ENCODE data around the gene NBPF1. TPM values are rescaled to one million over a fixed set of nuclear protein-coding genes. Genes with fewer than 3 reads are reported as not detected.
A peak's percentile ranks its signal among the peaks of the same experiment; 100 is the strongest.
"Not testable (repeated sequence)": the region's sequence is repeated elsewhere in the genome, so short reads cannot be mapped to it uniquely, and the experiment has no call there.

Gene NBPF1
- polyA plus RNA-seq, 4 donors, result 11.7 to 60.6 (median 19.6) TPM

DNA sequence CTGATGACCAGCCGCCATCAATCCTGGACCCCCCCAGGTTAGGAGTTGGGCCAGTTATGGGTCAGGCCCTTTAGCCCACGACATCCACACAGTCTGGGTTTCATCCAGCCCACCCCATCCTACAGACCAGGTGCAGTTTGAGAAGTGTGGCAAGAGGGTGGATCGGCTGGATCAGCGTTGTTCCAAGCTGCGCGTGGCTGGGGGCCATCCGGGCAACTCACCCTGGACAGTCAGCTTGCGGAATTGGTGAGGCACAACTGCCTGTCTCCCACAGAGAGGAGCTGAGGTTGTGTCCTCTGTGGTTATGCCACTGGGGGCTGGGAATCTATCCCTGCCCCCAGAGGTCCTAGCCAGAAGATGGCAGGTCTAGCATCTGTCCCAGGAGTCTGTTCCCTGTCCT lies 35.4 kb upstream of the NBPF1 start:
- DNase-seq; FAIRE-seq; H3K36me3 ChIP-seq (ENCODE audit: control insufficient read depth in 3 of 3, insufficient read depth in 2 of 3, low read depth in 1 of 3, low read length in 3 of 3); H3K9me3 ChIP-seq (ENCODE audit: control insufficient read depth in 2 of 2, insufficient read depth in 1 of 2, low read depth in 1 of 2, low read length in 1 of 2); H3K27me3 ChIP-seq (ENCODE audit: control insufficient read depth in 3 of 3, insufficient read depth in 3 of 3, low read length in 3 of 3); H3K27ac ChIP-seq (ENCODE audit: low read depth in 1 of 3, low read length in 2 of 3): not testable (repeated sequence)
- Histone ChIP-seq H3K4me1 (ENCODE audit: control insufficient read depth in 3 of 3, insufficient read depth in 2 of 3, low read depth in 1 of 3, low read length in 2 of 3) (peaks cover 0 to 14% (median 0%) of the 10 kb centered on the region in 3 donors), H3K4me3 (ENCODE audit: low read depth in 1 of 3, low read length in 3 of 3) (peak overlapping the region in 1 of 3 donors; percentile 10)
- 95 to 96% methylated on average over 5 to 7 of the region's 8 CpGs; no CpG with 5 or more reads in 1 of the 3 donors for WGBS, 3 donors

DNA sequence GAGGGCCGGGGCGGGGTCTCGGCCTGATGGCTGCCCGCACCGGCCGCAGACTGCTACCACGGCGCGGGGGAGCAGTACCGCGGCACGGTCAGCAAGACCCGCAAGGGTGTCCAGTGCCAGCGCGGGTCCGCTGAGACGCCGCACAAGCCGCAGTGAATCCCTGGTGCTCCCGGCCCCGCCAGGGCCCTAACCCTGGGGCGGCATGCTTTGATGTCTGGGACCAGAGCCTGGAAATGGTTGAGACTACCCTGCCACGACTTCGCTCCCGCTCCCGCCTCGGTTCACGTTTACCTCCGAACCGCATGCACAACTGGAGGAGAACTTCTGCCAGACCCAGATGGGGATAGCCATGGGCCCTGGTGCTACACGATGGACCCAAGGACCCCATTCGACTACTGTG lies 34.9 kb upstream of the NBPF1 start:
- H3K27ac ChIP-seq (ENCODE audit: low read depth in 1 of 3, low read length in 2 of 3); H3K9me3 ChIP-seq (ENCODE audit: control insufficient read depth in 2 of 2, insufficient read depth in 1 of 2, low read depth in 1 of 2, low read length in 1 of 2); DNase-seq; H3K27me3 ChIP-seq (ENCODE audit: control insufficient read depth in 3 of 3, insufficient read depth in 3 of 3, low read length in 3 of 3); FAIRE-seq; H3K36me3 ChIP-seq (ENCODE audit: control insufficient read depth in 3 of 3, insufficient read depth in 2 of 3, low read depth in 1 of 3, low read length in 3 of 3): not testable (repeated sequence)
- H3K4me3 ChIP-seq (ENCODE audit: low read depth in 1 of 3, low read length in 3 of 3), result peak overlapping the region in 1 of 3 donors; percentile 10
- 30 to 59% (median 30%) methylated on average over 9 to 29 of the region's 32 CpGs for WGBS, 3 donors
- peaks cover 0 to 19% (median 0%) of the 10 kb centered on the region in 3 donors for H3K4me1 ChIP-seq (ENCODE audit: control insufficient read depth in 3 of 3, insufficient read depth in 2 of 3, low read depth in 1 of 3, low read length in 2 of 3)

DNA sequence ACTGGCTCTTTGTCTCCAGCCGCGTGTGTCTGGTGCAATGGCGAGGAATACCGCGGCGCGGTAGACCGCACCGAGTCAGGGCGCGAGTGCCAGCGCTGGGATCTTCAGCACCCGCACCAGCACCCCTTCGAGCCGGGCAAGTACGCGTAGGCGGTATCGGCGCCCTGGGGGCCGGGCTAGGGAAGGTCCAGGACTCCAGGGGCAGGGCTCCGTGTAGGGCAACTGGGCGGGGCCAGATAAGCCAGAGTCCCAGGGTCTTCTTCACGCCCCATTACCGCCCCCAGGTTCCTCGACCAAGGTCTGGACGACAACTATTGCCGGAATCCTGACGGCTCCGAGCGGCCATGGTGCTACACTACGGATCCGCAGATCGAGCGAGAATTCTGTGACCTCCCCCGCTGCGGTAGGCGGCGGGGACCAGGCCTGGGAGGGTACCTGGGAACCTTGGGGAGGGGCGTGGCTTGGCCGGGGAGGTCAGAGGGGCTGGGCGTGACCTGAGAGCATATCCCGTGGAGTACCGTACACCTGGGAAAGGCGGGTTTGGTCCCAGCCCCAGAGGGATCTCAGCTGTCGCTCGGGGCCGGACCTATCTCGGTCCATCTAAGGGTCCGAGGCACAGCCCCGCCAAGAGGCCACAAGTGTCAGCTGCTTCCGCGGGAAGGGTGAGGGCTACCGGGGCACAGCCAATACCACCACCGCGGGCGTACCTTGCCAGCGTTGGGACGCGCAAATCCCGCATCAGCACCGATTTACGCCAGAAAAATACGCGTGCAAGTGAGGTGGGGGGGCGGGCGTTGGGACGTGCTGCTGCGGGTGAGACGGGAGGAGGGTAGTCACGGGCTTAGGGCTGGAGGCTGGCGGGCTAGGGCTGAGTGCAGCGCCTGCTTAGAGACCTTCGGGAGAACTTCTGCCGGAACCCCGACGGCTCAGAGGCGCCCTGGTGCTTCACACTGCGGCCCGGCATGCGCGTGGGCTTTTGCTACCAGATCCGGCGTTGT lies 34.1 kb upstream of the NBPF1 start:
- not testable (repeated sequence) for H3K9me3 ChIP-seq (ENCODE audit: control insufficient read depth in 2 of 2, insufficient read depth in 1 of 2, low read depth in 1 of 2, low read length in 1 of 2); H3K27ac ChIP-seq (ENCODE audit: low read depth in 1 of 3, low read length in 2 of 3); FAIRE-seq; H3K27me3 ChIP-seq (ENCODE audit: control insufficient read depth in 3 of 3, insufficient read depth in 3 of 3, low read length in 3 of 3); H3K36me3 ChIP-seq (ENCODE audit: control insufficient read depth in 3 of 3, insufficient read depth in 2 of 3, low read depth in 1 of 3, low read length in 3 of 3); DNase-seq
- Histone ChIP-seq H3K4me1 (ENCODE audit: control insufficient read depth in 3 of 3, insufficient read depth in 2 of 3, low read depth in 1 of 3, low read length in 2 of 3) (peaks cover 0 to 27% (median 3%) of the 10 kb centered on the region in 3 donors), H3K4me3 (ENCODE audit: low read depth in 1 of 3, low read length in 3 of 3) (peak overlapping the region in 1 of 3 donors; percentile 29)
- 5 to 10% (median 10%) methylated on average over 20 to 60 of the region's 84 CpGs for WGBS, 3 donors

DNA sequence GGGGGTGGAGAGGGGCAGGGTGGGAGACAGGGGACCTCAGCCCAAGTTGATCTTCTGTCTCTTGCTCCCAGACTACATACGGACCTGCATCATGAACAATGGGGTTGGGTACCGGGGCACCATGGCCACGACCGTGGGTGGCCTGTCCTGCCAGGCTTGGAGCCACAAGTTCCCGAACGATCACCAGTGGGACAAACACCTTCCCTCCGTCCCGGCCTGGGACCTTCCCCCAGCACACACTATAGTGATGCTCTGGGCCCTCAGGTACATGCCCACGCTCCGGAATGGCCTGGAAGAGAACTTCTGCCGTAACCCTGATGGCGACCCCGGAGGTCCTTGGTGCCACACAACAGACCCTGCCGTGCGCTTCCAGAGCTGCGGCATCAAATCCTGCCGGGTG lies 33.4 kb upstream of the NBPF1 start:
- H3K27me3 ChIP-seq (ENCODE audit: control insufficient read depth in 3 of 3, insufficient read depth in 3 of 3, low read length in 3 of 3); FAIRE-seq; H3K9me3 ChIP-seq (ENCODE audit: control insufficient read depth in 2 of 2, insufficient read depth in 1 of 2, low read depth in 1 of 2, low read length in 1 of 2); H3K4me3 ChIP-seq (ENCODE audit: low read depth in 1 of 3, low read length in 3 of 3); H3K27ac ChIP-seq (ENCODE audit: low read depth in 1 of 3, low read length in 2 of 3); DNase-seq: not testable (repeated sequence)
- Histone ChIP-seq H3K36me3 (ENCODE audit: control insufficient read depth in 3 of 3, insufficient read depth in 2 of 3, low read depth in 1 of 3, low read length in 3 of 3) (peaks cover 0 to 16% (median 0%) of the 10 kb centered on the region in 3 donors), H3K4me1 (ENCODE audit: control insufficient read depth in 3 of 3, insufficient read depth in 2 of 3, low read depth in 1 of 3, low read length in 2 of 3) (peaks cover 0 to 30% (median 3%) of the 10 kb centered on the region in 3 donors)
- 82 to 85% methylated on average over 7 to 15 of the region's 17 CpGs; no CpG with 5 or more reads in 1 of the 3 donors for WGBS, 3 donors

DNA sequence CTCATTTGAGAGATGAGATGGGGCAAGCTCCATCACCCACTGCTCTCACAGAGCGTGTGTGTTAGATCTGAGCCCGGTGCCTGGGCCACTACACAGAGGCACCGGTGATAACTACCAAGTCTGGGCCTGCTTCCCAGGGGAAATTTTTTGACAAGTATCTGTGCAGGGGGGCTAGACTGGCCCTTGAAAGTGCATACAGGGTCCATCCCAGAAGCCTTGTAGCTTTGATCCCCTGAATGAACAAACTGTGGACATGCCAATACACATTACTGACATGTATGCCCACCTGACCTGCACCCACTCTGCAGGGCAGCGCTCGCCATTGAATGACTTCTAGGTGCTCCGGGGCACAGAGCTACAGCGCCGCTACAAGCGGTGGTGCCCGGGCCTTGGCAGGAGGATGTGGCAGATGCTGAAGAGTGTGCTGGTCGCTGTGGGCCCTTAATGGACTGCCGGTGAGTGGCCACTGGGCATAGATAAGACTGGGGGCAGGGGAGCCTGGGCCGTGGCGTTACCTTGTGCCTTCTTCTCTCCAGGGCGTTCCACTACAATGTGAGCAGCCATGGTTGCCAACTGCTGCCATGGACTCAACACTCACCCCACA lies 32.8 kb upstream of the NBPF1 start:
- not testable (repeated sequence) for H3K4me3 ChIP-seq (ENCODE audit: low read depth in 1 of 3, low read length in 3 of 3); DNase-seq; FAIRE-seq; H3K27me3 ChIP-seq (ENCODE audit: control insufficient read depth in 3 of 3, insufficient read depth in 3 of 3, low read length in 3 of 3); H3K9me3 ChIP-seq (ENCODE audit: control insufficient read depth in 2 of 2, insufficient read depth in 1 of 2, low read depth in 1 of 2, low read length in 1 of 2)
- Histone ChIP-seq H3K4me1 (ENCODE audit: control insufficient read depth in 3 of 3, insufficient read depth in 2 of 3, low read depth in 1 of 3, low read length in 2 of 3) (peaks cover 0 to 30% (median 3%) of the 10 kb centered on the region in 3 donors), H3K27ac (ENCODE audit: low read depth in 1 of 3, low read length in 2 of 3) (peak overlapping the region in 1 of 3 donors; percentile 90), H3K36me3 (ENCODE audit: control insufficient read depth in 3 of 3, insufficient read depth in 2 of 3, low read depth in 1 of 3, low read length in 3 of 3) (peaks cover 0 to 16% (median 0%) of the 10 kb centered on the region in 3 donors)
- 85 to 90% (median 87%) methylated on average over 14 to 15 of the region's 15 CpGs for WGBS, 3 donors

DNA sequence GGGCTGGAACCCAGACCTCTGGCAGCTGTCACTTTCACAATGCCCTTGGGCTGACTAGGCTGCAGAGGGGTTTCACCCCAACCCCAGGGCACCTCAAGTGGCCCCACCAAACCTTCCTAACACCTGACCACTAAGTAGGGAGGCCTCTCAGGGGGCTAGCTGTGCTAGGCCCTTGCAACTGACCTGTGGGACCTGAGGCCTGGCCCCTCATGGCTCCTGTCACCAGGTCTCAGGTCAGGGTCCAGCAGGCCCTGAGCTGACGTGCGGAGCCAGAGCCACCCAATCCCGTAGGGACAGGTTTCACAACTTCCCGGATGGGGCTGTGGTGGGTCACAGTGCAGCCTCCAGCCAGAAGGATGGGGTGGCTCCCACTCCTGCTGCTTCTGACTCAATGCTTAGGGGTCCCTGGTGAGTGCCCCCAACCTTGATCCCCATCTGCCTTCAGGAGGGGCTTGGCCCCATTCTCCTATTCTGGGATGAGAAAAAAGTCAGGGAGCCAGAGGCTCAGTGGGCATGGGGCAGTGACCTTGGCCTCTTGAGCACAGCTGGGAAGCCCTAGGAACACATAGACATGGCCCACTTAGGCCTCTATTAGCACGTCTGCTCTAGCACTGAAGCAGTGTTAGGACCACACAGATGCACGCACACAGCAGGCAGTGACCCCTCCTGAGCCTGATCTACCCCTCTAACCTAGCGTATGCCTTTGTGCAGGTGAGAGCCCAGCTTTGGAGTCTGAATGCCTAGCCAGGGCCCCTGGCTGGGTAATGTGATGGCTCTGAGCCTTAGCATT lies 32.1 kb upstream of the NBPF1 start:
- peaks cover 0 to 18% (median 0%) of the 10 kb centered on the region in 3 donors for H3K36me3 ChIP-seq (ENCODE audit: control insufficient read depth in 3 of 3, insufficient read depth in 2 of 3, low read depth in 1 of 3, low read length in 3 of 3)
- H3K4me3 ChIP-seq (ENCODE audit: low read depth in 1 of 3, low read length in 3 of 3), result peak overlapping the region in 2 of 3 donors; percentile 70 to 81
- FAIRE-seq; H3K9me3 ChIP-seq (ENCODE audit: control insufficient read depth in 2 of 2, insufficient read depth in 1 of 2, low read depth in 1 of 2, low read length in 1 of 2); H3K27me3 ChIP-seq (ENCODE audit: control insufficient read depth in 3 of 3, insufficient read depth in 3 of 3, low read length in 3 of 3): not testable (repeated sequence)
- H3K4me1 ChIP-seq (ENCODE audit: control insufficient read depth in 3 of 3, insufficient read depth in 2 of 3, low read depth in 1 of 3, low read length in 2 of 3), result peaks cover 0 to 30% (median 3%) of the 10 kb centered on the region in 3 donors
- DNase-seq, result peak; percentile 89 to 94
- 51 to 81% (median 66%) methylated on average over 6 to 7 of the region's 7 CpGs for WGBS, 3 donors
- H3K27ac ChIP-seq (ENCODE audit: low read depth in 1 of 3, low read length in 2 of 3), result peak overlapping the region; percentile 65 to 90 (median 76)

DNA sequence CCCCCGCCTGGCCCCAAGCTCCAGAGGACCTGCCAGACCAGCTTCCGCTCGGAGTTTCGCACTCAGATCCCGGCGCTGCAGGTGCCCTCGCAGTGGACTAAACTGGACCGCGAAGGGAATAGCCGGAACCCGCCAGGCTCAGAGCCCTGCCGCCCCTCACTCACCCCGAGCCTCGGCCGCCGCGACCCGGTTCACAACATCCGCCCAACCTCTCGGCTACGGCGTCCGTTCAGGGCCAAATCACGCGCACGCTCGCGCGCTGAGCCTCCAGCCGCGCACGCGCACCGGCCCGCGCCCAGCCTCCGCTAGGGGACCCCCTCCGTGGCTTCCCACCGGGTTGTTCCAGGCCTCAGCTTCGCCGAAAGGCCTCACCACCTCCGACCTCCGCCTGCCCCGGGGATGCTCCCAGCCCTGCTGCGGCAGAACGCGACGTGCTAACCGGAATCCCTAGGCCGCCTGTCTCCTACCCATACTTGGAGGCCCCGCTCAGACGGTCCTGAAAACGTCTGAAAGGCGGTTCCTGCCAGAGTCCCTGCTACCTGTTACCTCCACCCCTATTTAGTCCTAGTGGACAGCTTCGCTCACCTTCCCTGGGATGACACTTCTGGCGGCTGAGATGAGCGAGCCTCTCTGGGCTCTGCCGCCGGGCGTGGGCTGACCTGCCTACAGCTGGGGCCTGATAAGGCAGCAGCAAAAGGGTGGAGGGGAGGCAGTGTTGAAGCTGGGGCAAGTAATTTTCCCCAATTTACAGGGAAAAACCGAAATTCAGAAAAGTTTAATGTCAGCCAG lies 31.3 kb upstream of the NBPF1 start:
- WGBS, 3 donors, result 1 to 6% (median 3%) methylated on average over 61 of the region's 61 CpGs
- peak; percentile 99 to 100 for DNase-seq
- Histone ChIP-seq H3K36me3 (ENCODE audit: control insufficient read depth in 3 of 3, insufficient read depth in 2 of 3, low read depth in 1 of 3, low read length in 3 of 3) (peaks cover 0 to 19% (median 0%) of the 10 kb centered on the region in 3 donors), H3K27ac (ENCODE audit: low read depth in 1 of 3, low read length in 2 of 3) (peak overlapping the region; percentile 65 to 90 (median 76)), H3K4me3 (ENCODE audit: low read depth in 1 of 3, low read length in 3 of 3) (peak overlapping the region; percentile 70 to 93 (median 81)), H3K4me1 (ENCODE audit: control insufficient read depth in 3 of 3, insufficient read depth in 2 of 3, low read depth in 1 of 3, low read length in 2 of 3) (peaks cover 0 to 30% (median 3%) of the 10 kb centered on the region in 3 donors)
- not testable (repeated sequence) for H3K9me3 ChIP-seq (ENCODE audit: control insufficient read depth in 2 of 2, insufficient read depth in 1 of 2, low read depth in 1 of 2, low read length in 1 of 2); FAIRE-seq; H3K27me3 ChIP-seq (ENCODE audit: control insufficient read depth in 3 of 3, insufficient read depth in 3 of 3, low read length in 3 of 3)

Measured in small intestine (tissue), 7 donors.